Amniotic stem cell (primary cell): ENCODE results near the gene SPATS2L.

Source experiments
- DNase-seq: peaks from one replicate; lab custom pipeline; 2025; lab: John Stamatoyannopoulos, UW

Gene SPATS2L

GRCh38 chr2:200306196-200306930 is at the start of gene SPATS2L:
Gene SPATS2L (plus strand): TSS chr2:200306693. CDS start chr2:200389245, 82,552 bp downstream.
- DNase-seq: peak; percentile 48

- no peak for DNase-seq
Measured at GRCh38 chr2:200257570-200257969, 48.9 kb upstream of the SPATS2L start.

- DNase-seq: no peak
Measured at GRCh38 chr2:200258081-200258480, 48.4 kb upstream of the SPATS2L start.

- DNase-seq: no peak
Measured at GRCh38 chr2:200258881-200259576, 47.5 kb upstream of the SPATS2L start.

GRCh38 chr2:200259577-200259957 is 46.9 kb upstream of the SPATS2L start:
- DNase-seq: no peak

GRCh38 chr2:200262047-200262446 is 44.4 kb upstream of the SPATS2L start:
- DNase-seq: no peak

GRCh38 chr2:200263279-200263678 is 43.2 kb upstream of the SPATS2L start:
- DNase-seq: no peak

GRCh38 chr2:200264631-200265030 is 41.9 kb upstream of the SPATS2L start:
- no peak for DNase-seq

- DNase-seq: no peak
Measured at GRCh38 chr2:200266406-200266805, 40.1 kb upstream of the SPATS2L start.

GRCh38 chr2:200267350-200267749 is 39.1 kb upstream of the SPATS2L start:
- no peak for DNase-seq

- no peak for DNase-seq
Measured at GRCh38 chr2:200270732-200271131, 35.8 kb upstream of the SPATS2L start.

- DNase-seq: no peak
Measured at GRCh38 chr2:200272320-200272719, 34.2 kb upstream of the SPATS2L start.

- no peak for DNase-seq
Measured at GRCh38 chr2:200274116-200275075, 32.1 kb upstream of the SPATS2L start.

- no peak for DNase-seq
Measured at GRCh38 chr2:200275295-200276013, 31.0 kb upstream of the SPATS2L start.

GRCh38 chr2:200276472-200276871 is 30.0 kb upstream of the SPATS2L start:
- no peak for DNase-seq

GRCh38 chr2:200278694-200279316 is 27.7 kb upstream of the SPATS2L start:
- DNase-seq: no peak

GRCh38 chr2:200279857-200280256 is 26.6 kb upstream of the SPATS2L start:
- no peak for DNase-seq

- DNase-seq: no peak
Measured at GRCh38 chr2:200286578-200286977, 19.9 kb upstream of the SPATS2L start.

GRCh38 chr2:200288670-200289429 is 17.6 kb upstream of the SPATS2L start:
- DNase-seq: no peak

- no peak for DNase-seq
Measured at GRCh38 chr2:200296118-200296517, 10.4 kb upstream of the SPATS2L start.

GRCh38 chr2:200297100-200297499 is 9.4 kb upstream of the SPATS2L start:
- DNase-seq: no peak
